M059J (cell line): ENCODE results near the gene FREM1. TPM values are rescaled to one million over a fixed set of nuclear protein-coding genes. Genes with fewer than 3 reads are reported as not detected.
A peak's percentile ranks its signal among the peaks of the same experiment; 100 is the strongest.

Experiments used
- DNase-seq: peaks from one replicate; pipeline ENCODE4 v3.0.0-alpha.2; 2012; ENCODE audit warnings: low read depth
- total RNA-seq: library from RNA; depleted of rRNA; stranded (reverse); fragments of >200 nt; shearing (Covaris generic); gene quantifications from 2 replicates; pipeline ENCODE4 v1.2.3, GENCODE V29; 2014

The FREM1 gene
- total RNA-seq, 1 experiment from 2014 or later: 0.02 TPM

GRCh38 chr9:14766299-14766698 is 143.9 kb downstream of the FREM1 start:
- peak; percentile 7 for DNase-seq

- DNase-seq: no peak
These were observed 148.6 kb downstream of the FREM1 start for GRCh38 chr9:14761584-14761983.

GRCh38 chr9:14760060-14760459 is 150.2 kb downstream of the FREM1 start:
- DNase-seq: no peak

GRCh38 chr9:14756291-14756690 is 153.9 kb downstream of the FREM1 start:
- no peak for DNase-seq

GRCh38 chr9:14752871-14753270 is 157.4 kb downstream of the FREM1 start:
- DNase-seq: no peak

GRCh38 chr9:14752271-14752670 is 158.0 kb downstream of the FREM1 start:
- DNase-seq: no peak

GRCh38 chr9:14750821-14751220 is 159.4 kb downstream of the FREM1 start:
- DNase-seq: no peak

- DNase-seq: no peak
These were observed 160.5 kb downstream of the FREM1 start for GRCh38 chr9:14749741-14750211.

GRCh38 chr9:14748373-14748772 is 161.9 kb downstream of the FREM1 start:
- DNase-seq: no peak

- DNase-seq: no peak
These were observed 163.1 kb downstream of the FREM1 start for GRCh38 chr9:14747111-14747510.

GRCh38 chr9:14746626-14747025 is 163.6 kb downstream of the FREM1 start:
- no peak for DNase-seq

- DNase-seq: no peak
These were observed 165.5 kb downstream of the FREM1 start for GRCh38 chr9:14744768-14745167.

GRCh38 chr9:14741369-14741768 is 168.9 kb downstream of the FREM1 start:
- DNase-seq: no peak

- DNase-seq: no peak
These were observed 177.1 kb downstream of the FREM1 start for GRCh38 chr9:14733133-14733532.

GRCh38 chr9:14731294-14731981 is 178.8 kb downstream of the FREM1 start:
- no peak for DNase-seq

GRCh38 chr9:14730461-14730898 is 179.7 kb downstream of the FREM1 start:
- DNase-seq: no peak

GRCh38 chr9:14723301-14723700 is 186.9 kb downstream of the FREM1 start:
- DNase-seq: no peak

GRCh38 chr9:14722391-14723035 is 187.7 kb downstream of the FREM1 start, which contains the start of gene CER1:
Gene CER1, minus strand, starts transcription at chr9:14722733. Its CDS starts 61 bp downstream, at chr9:14722672.
- no peak for DNase-seq

- no peak for DNase-seq
These were observed 190.9 kb downstream of the FREM1 start for GRCh38 chr9:14719231-14719923.

GRCh38 chr9:14715102-14715501 is 195.1 kb downstream of the FREM1 start:
- peak; percentile 9 for DNase-seq

- no peak for DNase-seq
These were observed 197.0 kb downstream of the FREM1 start for GRCh38 chr9:14713187-14713767.

- DNase-seq: no peak
These were observed 199.4 kb downstream of the FREM1 start for GRCh38 chr9:14710804-14711203.
